A673 (cell line): ENCODE results near the gene AATF. TPM values are rescaled to one million over a fixed set of nuclear protein-coding genes. Genes with fewer than 3 reads are reported as not detected.

Experiments
- BruUV-seq: library from RNA; stranded (reverse); fragments of 400-500 nt; replicated peaks from 2 replicates; lab custom pipeline; 2021; lab: Mats Ljungman, UMichigan
- CTCF ChIA-PET: fragments of 300-600 bp; sonication (Branson Sonifier 250); formaldehyde crosslinking; loops from one replicate; lab custom pipeline; 2022; ENCODE audit warnings: antibody characterized with exemption; lab: Charles Lee
- POLR2A ChIA-PET: fragments of 300-600 bp; sonication (Branson Sonifier 250); formaldehyde crosslinking; loops from one replicate; lab custom pipeline; 2022; ENCODE audit warnings: antibody characterized with exemption; ENCODE audit not compliant: low non-redundant PET; lab: Charles Lee
- DNase-seq: peaks from one replicate; pipeline ENCODE4 v3.0.0-alpha.2; 2015; ENCODE audit warnings: low spot score
- H3K27ac ChIP-seq: fragments of 200-600 bp; sonication (generic); 2 replicates; pipeline ENCODE4 v1.5.1; 2016; ENCODE audit warnings: mixed run types, low read depth, mild to moderate bottlenecking, mixed read lengths, antibody characterized with exemption, low read length; ENCODE audit not compliant: poor library complexity, severe bottlenecking
- H3K27me3 ChIP-seq: fragments of 200-600 bp; sonication (generic); replicated peaks from 2 replicates; pipeline ENCODE4 v1.6.1; 2017; ENCODE audit warnings: mixed run types, low read depth, mild to moderate bottlenecking, mixed read lengths, antibody characterized with exemption, low read length; ENCODE audit not compliant: insufficient read depth, poor library complexity
- H3K36me3 ChIP-seq: fragments of 200-600 bp; sonication (generic); 2 replicates; pipeline ENCODE4 v1.6.1; 2016; ENCODE audit warnings: mixed run types, mild to moderate bottlenecking, mixed read lengths, antibody characterized with exemption, low read length; ENCODE audit not compliant: insufficient read depth, poor library complexity, severe bottlenecking
- H3K4me1 ChIP-seq: fragments of 200-600 bp; sonication (generic); 2 replicates; pipeline ENCODE4 v1.6.1; 2017; ENCODE audit warnings: mixed run types, mild to moderate bottlenecking, mixed read lengths, antibody characterized with exemption, low read length; ENCODE audit not compliant: insufficient read depth, poor library complexity, severe bottlenecking
- H3K4me3 ChIP-seq: fragments of 200-600 bp; sonication (generic); 2 replicates; pipeline ENCODE4 v1.5.1; 2016; ENCODE audit warnings: low read depth, mixed run types, mild to moderate bottlenecking, mixed read lengths, low read length; ENCODE audit not compliant: poor library complexity, severe bottlenecking
- H3K9me3 ChIP-seq: fragments of 200-600 bp; sonication (generic); 2 replicates; pipeline ENCODE4 v1.6.1; 2016; ENCODE audit warnings: mixed run types, low read depth, mild to moderate bottlenecking, mixed read lengths, antibody characterized with exemption, low read length; ENCODE audit not compliant: poor library complexity, severe bottlenecking
- EZH2 ChIP-seq: fragments of 200-600 bp; sonication (generic); IDR thresholded peaks from 2 replicates; pipeline ENCODE4 v1.6.1; 2017; ENCODE audit warnings: borderline replicate concordance, low read depth, mild to moderate bottlenecking, mixed read lengths, antibody characterized with exemption, low read length; ENCODE audit not compliant: poor library complexity, severe bottlenecking
- intact Hi-C: fragments of 100-400 bp; cut with micrococcal nuclease; formaldehyde crosslinking; loops from one replicate; pipeline ENCODE4 v1.10.0; 2022; ENCODE audit not compliant: unreplicated experiment
- total RNA-seq: library from RNA; stranded (reverse); gene quantifications from 2 replicates; pipeline ENCODE4 v1.2.3, GENCODE V29; 2021
- TF ChIP-seq, protein P1 (sequence below): fragments of 300-800, 200-600 bp; sonication (generic); conservative IDR thresholded peaks from 2 replicates; pipeline ENCODE4 v1.5.1; 2017; ENCODE audit warnings: low read depth, mild to moderate bottlenecking, antibody characterized with exemption, low read length, moderate library complexity, mixed read lengths

The AATF gene
- total RNA-seq, 1 experiment from 2014 or later: 51.3 TPM

DNA sequence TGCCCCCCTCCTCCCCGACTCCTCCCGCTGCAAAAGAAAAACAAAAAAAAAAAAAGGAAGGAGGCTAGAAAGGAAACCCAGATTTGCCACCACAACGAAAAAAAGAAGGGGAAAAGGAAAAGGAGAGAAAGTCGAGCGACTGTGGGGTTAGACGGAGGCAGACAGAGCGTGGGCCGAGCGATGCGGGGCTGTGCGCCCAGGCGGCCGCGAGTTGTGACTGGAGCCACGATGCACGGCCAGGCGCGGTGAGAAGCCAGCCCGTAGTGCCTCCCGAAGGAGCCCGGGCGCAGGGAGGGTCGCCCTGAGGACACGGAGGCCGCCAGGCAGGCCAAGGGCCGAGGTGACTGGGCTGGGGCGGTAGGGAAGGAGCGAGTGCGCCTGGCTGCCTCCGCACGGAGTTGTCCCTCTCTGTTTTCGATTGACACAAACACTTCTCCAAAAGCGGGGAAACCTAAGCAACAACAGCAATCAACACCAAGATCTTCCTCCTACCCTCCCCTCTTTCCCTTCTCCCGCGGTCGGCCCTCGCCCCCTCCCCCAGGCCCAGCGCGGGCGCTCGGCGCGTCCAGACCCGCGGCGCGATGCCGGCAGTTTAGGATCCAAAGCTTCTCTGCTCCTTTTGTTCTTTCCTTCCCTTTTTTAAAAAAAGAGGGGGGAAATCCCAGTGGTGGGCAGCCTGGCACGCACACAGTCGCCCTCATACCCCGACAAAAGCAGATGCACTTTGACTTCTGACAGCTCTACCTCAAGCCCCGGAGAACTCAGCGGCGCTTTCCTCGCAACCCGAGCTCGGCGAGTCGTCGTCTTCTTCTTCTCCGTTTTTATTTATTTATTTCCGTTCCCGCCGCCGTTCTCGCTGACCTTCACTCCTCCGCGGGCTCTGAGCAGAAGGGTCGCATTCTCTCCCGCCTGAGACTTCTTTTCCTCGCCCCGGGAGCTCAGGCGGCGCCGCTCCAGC is 11.5 kb upstream of the AATF start, which contains the start of gene LHX1:
Gene LHX1, plus strand, starts transcription at position 475 of the 958 bp plus-strand sequence. CDS start 723 bp downstream, outside the sequence.
- Histone ChIP-seq H3K27me3 (peaks cover 97% of the 10 kb centered on the region), H3K36me3 (no peaks in the 10 kb centered on the region), H3K27ac (no peak within 1 kb of the TSS), H3K4me3 (peak within 1 kb of the TSS; percentile 23), H3K4me1 (peaks cover 10% of the 10 kb centered on the region), H3K9me3 (no peaks in the 10 kb centered on the region)
- no TSS peak for BruUV-seq
- POLR2A ChIA-PET: no interaction called here
- CTCF ChIA-PET: no interaction called here
- DNase-seq: no peak
- intact Hi-C loops: no loop called here
- TF ChIP-seq EZH2: no peak
- TF ChIP-seq, protein P1, sequence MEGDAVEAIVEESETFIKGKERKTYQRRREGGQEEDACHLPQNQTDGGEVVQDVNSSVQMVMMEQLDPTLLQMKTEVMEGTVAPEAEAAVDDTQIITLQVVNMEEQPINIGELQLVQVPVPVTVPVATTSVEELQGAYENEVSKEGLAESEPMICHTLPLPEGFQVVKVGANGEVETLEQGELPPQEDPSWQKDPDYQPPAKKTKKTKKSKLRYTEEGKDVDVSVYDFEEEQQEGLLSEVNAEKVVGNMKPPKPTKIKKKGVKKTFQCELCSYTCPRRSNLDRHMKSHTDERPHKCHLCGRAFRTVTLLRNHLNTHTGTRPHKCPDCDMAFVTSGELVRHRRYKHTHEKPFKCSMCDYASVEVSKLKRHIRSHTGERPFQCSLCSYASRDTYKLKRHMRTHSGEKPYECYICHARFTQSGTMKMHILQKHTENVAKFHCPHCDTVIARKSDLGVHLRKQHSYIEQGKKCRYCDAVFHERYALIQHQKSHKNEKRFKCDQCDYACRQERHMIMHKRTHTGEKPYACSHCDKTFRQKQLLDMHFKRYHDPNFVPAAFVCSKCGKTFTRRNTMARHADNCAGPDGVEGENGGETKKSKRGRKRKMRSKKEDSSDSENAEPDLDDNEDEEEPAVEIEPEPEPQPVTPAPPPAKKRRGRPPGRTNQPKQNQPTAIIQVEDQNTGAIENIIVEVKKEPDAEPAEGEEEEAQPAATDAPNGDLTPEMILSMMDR: no peak

DNA sequence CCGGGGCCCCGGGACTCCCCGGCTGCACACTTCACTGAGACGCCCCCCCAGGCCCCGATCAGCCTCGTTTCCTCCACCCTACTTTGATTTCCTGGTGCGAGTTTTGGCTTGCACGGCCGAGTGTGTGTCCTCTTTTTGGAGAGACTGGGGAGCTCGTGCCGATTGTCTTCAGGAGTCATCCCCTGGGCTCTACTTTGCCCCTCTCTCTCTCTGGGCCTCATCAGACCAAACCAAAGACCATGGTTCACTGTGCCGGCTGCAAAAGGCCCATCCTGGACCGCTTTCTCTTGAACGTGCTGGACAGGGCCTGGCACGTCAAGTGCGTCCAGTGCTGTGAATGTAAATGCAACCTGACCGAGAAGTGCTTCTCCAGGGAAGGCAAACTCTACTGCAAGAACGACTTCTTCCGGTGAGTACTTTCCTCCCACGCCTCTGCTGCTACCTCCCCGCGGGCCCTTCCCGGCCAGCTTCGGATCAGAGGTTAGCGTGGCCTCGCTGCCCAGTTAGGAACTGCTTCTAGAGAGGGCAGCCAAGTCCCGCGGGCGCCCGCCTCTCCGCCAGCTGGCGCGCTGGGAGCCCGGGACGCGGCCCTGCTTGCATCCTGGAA is 10.7 kb upstream of the AATF start:
- H3K4me3 ChIP-seq: no peak overlapping the region
- no TSS peak for BruUV-seq
- TF ChIP-seq, protein P1: no peak
- no peak for TF ChIP-seq EZH2
- peaks cover 98% of the 10 kb centered on the region for H3K27me3 ChIP-seq
- no peaks in the 10 kb centered on the region for H3K36me3 ChIP-seq
- ChIA-PET CTCF (no interaction called here), POLR2A (no interaction called here)
- no peak for DNase-seq
- no peaks in the 10 kb centered on the region for H3K9me3 ChIP-seq
- intact Hi-C loops: no loop called here
- H3K27ac ChIP-seq: no peak overlapping the region
- peaks cover 9% of the 10 kb centered on the region for H3K4me1 ChIP-seq

DNA sequence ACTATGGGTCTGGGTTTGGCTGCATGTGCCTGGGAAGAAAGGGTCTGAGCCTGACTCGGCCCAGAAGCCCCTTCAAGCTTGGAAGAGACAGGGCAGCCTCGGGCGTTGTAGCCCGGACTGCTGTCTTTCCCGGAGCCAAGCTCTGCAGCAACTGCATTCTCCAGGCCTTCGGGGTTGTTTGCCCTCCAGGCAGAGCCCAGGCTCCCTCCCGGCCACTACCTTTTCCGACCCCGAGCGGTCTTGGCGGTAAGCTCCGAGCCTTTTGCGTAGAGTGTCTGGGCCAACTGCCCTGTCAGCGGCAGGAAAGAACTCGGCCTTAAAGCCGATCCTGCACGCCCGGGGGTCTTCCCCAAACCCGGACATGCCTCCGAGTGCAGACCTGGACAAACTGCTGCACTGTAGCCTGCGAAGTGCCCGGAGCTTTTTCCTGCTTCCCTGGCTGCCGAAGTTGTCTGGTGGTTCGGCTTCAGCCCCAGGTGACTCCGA is 10.1 kb upstream of the AATF start:
- H3K4me3 ChIP-seq: no peak overlapping the region
- BruUV-seq: no TSS peak
- no peaks in the 10 kb centered on the region for H3K9me3 ChIP-seq
- POLR2A ChIA-PET: no interaction called here
- TF ChIP-seq, protein P1: no peak
- peak; percentile 93 for TF ChIP-seq EZH2
- H3K27ac ChIP-seq: no peak overlapping the region
- peaks cover 98% of the 10 kb centered on the region for H3K27me3 ChIP-seq
- DNase-seq: no peak
- no peaks in the 10 kb centered on the region for H3K36me3 ChIP-seq
- CTCF ChIA-PET: no interaction called here
- intact Hi-C loops: no loop called here
- H3K4me1 ChIP-seq: peaks cover 9% of the 10 kb centered on the region
